GM21526 (cell line): ENCODE results near the gene FBXL17.
"Not testable (repeated sequence)": the region's sequence is repeated elsewhere in the genome, so short reads cannot be mapped to it uniquely, and the experiment has no call there.

Experiments
- ATAC-seq: cut with Tn5 transposase; IDR thresholded peaks from one replicate; pipeline ENCODE4 v1.9.1; 2021; ENCODE audit warnings: moderate library complexity; ENCODE audit not compliant: unreplicated experiment, low FRiP score

The FBXL17 gene

DNA sequence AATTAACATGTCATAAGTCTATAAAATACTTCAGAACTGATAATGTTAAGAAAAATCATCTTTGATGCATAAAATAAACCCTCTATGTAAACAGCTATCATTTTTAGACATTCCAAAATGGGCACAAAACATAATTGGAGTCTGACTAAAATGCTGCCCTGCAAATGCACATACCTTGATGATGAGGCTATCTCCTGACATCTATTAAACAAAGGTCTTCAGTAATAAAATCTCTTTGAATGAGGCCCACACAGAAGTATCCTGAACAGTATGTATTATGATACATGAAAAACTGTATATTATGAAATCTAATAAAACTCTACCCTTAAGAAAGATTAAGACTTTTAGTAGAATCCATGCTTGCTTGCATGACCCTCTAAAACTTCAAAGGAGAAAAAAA is 66.1 kb downstream of the FBXL17 start:
- ATAC-seq = no peak

DNA sequence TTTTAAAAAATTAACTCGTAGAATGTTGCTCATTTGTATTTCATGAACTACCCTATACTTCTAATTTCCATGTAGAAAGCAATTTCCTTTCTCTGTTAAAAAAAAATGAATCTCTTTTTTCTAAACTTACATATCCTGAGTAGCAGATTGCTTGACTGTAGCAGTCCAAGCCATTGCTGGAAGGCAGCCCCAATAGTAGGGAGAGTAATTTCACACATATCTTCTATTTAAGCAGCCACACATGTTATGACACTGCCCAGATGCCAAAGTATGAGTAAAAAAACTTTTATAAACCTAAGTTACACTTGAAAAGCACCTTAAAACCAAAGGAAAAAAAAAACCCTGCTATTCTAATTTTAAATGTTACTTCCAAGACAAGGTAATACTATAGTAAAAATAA is 69.6 kb downstream of the FBXL17 start:
- no peak for ATAC-seq

DNA sequence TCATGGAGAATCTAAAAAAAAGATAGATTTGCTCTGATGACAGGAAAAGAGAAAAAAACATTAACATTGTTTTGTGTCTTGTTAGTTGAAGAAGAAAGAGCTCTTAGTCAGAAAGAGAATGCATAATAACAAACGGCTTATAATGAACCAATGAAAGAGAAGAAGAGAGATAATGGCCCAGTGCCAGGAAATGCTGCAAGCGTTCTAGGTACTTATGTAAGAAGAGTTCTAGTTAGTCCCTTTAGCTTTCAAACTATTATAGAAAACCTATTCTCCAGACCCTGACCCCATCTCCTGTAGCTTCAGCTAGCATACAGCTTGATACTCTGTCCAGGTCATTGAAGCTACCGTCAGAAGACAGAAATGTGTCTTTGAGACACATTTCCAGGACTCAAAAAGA is 70.2 kb downstream of the FBXL17 start:
- no peak for ATAC-seq

DNA sequence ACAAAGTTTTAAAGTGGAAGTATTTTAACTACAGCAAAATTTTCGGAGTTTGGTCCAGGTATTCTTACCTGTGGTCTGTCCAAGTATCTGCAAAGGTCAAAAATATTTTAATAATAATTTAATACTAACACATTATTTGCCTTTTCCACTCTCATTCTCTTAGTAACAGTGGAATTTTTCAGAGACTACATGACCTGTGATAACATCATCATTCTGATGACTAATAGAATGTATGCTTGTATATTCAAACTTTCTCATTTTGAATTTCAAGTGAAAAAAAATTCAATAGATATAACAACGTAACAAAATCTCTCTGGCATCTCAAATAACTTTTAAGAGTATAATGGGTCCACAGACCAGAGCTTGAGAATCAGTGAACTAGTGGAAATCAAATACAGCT is 78.3 kb downstream of the FBXL17 start:
- ATAC-seq = no peak

DNA sequence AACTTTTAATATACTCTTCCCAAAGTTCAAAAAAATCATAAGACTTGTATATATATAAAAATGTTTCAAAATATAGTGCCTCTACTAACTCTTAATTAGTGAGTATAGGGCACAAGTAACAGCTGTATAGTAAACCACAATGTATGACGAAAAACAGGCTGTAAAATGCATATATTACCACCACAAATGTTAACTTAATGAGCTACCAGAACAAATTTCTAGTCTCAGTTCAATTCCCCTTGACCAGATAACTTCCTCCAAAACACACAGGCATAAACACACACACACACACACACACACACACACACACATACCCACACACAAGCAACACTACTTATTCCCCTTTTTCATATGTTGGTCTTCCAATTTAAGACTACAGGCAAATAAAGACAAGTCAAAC is 78.8 kb downstream of the FBXL17 start:
- no peak for ATAC-seq

DNA sequence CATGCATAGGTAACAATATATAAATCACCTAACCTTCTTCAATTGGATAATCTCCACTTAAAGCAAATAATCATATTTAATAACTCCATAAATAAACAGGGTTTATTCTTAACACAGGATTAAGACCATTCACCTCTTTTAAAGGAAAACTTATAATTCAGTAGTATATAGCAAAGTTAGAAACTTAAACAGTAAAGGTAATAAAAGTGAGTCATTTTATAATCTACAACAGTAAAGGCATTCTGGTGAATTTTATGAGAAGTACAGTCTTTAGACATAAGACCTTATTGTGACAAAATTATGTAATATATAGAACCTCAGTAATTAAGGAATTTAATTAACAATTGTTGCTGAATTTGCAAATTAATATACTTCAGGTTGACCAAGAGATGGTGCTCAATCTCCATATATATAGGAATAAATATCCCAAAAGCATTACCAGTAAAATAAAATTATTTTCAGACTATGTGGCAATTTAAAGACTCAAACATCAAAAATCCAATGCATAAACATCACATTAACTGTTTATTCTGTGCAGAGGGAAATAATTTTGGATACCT is 84.8 kb downstream of the FBXL17 start:
- ATAC-seq = no peak

DNA sequence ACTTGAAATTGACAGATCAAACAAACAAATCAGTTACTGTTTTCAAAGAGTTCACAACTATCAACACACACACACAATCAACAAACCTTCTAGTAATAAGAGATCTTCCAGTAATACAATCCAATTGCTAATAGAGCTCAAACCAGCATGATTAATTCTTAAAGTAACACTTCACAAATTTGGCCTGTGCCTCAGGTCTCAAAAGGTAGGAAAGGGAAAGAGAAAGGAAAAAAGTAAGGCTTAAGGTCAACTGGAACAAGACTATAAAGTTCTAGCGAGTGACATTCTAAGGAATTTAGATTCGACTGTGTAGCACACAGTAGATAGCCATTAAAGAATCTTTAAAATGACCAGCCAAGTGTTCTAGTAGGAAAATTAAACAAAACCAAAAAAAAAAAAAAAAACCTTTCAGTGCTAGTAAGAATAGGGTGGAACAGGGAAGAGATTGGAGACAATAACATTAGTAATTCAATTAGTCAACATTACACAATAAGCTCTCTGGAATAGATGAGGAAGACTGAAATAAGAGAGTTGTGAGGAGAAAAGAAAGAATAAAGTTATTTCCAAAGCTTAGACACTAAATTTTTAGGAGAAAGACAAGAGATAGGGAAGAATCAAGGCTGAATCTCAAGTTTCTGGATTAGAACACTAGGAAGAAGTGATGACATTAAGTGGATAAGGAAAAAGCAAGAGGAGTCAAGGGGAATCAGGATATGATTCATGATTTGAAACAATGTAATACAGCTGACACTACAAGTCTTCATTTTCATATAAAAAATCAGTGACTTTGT is 86.1 kb downstream of the FBXL17 start:
- ATAC-seq = no peak

DNA sequence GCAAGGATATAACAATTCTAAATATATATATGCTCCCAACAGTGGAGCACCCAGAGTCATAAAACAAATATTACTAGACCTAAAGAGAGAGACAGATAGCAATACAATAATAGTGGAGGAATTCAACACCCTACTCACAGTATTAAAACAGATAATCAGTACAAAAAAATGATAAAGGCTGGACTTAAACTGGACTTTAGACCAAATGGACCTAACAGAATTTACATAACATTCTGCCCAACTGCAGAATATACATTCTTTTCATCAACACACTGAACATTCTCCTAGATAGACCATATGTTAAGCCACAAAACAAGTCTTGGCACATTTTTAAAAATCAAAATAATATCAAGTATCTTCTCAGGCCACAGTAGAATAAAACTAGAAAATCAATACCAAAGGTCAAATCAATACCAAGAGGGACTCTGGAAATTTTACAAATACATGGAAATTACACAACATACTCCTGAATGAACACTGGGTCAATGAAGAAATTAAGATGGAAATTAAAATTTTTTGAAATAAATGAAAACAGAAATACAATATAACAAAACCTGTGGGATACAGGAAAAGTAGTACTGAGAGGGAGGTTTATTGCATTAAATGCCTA is 100.8 kb downstream of the FBXL17 start:
- no peak for ATAC-seq

DNA sequence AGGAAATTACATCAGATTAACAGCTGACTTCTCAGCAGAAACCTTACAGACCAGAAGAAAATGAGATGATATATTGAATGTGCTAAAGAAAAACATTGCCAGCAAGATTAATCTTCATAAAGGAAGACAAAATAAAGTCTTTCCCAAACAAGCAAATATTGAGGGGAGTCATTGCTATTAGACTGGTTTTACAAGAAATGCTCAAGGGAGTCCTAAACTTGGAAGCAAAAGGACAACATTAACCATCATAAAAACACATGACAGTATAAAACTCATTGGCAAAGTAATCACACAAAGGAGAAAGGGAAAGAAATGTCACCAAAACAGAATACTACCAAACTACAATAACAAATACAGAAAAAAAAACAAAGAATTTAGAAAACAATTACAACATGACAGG is 101.7 kb downstream of the FBXL17 start:
- ATAC-seq = no peak

DNA sequence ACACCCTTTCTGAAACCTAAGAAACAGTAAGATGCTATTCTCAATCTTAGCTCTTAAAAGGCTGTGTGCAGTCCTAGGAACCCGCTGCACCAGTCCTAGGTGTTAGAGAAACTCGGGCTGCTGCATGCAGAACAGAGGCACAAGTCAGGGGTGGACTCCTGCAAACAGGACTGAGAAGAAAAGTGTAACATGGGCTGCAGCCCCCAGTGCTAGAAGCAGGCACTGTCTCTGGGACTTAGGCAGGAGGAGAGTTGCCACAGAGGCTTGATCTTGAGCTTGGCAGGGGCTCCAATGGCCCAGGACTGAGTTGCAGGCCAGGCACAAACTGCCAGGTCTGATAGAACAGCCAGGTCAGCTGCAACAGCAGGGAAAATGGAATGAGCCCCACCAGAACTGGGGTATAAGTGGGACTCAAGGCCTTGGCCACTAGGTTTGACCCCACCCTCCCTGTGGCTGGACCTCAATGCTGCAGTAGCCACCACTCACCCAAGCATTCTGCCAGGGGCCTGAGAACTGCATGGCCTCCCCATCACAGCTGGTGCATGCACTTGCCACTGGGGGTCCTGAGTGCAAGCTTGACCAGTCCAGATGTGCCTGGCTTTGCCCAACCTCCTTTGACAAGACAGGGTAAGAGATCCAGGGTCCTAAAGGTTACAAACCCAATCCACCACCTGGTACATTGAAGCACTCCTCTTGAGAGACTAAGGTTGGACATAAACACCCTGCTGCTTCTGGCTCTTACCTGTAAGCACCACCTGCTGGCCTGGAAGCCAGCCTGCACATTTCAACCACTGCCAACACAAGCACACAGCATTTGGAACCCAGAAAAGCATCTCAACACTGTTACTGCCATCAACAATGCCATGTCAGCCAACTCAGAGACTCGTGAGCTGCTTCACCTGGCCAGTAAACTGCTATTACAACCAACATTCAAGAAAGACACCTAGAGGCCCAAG is 103.3 kb downstream of the FBXL17 start:
- ATAC-seq = no peak

DNA sequence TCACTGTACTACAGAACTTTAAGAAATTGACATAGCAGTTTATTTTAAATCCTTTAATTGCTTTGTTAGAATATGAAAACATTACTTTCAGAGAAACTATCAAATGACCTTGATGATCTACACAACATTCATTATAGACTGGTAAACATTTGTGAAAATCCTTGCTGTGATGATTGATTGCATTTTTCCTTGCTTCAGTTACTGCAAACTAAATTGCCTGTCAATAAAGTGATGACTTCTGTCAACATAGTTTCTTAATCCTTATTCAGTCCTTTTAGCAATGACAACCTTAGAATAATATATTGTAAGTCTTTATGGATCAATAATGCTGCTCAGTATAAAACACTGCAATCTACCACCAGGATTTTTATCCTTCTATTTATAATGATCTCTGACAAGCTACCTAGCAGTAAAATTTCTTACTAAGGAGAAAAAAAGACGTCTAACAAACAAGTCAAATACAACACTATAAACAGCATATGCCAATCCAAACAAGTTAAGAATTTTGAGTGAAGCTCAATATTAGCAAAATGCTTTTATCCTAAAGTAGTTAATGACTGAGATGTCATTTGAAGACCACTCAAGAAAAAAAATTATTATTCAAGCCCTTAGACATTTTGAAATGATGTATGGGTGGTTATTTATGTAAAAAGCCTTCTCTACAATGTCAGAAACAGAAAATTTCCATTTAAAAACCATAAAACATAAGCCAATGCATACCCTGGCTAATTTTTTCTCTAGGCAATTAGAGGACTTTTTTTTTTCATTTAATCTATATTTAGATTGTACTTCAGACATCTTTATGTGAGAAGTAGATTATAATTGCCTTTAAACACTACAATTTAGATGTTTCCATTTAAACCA is 105.5 kb downstream of the FBXL17 start:
- ATAC-seq = no peak

DNA sequence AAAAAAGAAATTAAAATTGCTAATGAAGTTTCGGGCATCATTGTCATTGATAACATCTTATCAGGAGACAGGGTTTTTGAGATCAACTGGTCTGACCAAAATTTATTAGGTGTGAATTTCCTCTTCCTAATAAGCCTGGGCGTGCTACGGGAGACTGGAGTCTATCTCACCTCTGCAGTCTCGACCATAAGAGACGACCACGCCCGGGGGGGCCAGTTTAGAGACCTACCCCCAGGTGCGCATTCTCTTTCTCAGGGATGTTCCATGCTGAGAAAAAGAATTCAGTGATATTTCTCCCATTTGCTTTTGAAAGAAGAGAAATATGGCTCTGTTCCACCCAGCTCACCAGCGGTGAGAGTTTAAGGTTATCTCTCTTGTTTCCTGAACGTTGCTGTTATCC is 107.8 kb downstream of the FBXL17 start:
- ATAC-seq = not testable (repeated sequence)

DNA sequence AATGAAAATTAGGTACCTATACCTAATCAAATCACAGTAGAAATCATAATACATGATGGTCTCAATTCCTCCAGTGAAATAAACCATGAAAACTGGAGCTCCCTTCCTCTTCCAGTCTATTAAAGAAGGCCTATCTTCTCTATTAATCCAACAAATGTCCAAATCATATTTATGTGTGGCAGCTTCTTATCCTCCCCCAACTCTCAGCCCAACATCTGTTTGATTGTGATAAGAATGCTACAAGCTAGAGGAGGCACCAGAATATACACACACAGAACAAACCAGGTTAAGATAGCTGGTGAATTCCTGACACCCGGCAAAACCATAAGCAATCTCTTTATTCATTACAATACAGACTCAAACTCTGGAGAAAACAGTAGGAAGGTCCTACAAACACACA is 110.8 kb downstream of the FBXL17 start:
- no peak for ATAC-seq

DNA sequence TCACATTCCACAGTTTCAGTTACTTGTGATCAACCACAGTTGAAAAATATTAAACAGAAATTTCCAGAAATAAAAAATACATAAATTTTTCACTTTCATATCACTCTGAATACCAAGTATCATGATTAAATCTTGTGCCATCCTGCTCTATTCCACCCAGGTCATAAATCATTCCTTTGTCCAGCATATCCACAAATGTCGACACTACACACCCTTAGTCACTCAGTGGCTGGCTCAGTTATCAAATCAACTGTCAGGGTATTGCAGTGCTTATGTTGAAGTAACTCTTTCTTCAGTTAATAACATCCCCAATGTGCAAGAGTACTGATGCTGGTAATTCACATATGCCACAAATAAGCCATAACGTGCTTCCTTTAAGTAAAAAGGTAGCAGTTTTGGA is 115.7 kb downstream of the FBXL17 start:
- no peak for ATAC-seq

DNA sequence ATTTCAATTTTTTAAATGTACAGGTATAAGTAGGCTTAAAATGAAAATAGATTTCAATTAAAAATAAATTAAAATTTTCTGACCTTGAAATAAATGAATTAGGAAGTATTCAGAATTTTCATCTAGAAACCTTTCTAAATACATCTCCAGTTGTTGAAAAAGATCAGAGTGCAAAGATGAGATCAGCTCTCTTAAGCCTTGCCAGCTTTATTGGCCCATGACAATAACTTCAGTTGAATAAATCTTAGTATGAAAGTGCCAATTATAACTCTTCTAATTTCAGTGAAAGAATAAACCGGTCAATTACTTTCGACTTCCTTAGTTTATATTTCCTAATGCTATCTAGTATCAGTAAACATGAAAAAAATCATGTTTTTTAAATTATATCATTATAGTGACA is 117.4 kb downstream of the FBXL17 start:
- no peak for ATAC-seq

DNA sequence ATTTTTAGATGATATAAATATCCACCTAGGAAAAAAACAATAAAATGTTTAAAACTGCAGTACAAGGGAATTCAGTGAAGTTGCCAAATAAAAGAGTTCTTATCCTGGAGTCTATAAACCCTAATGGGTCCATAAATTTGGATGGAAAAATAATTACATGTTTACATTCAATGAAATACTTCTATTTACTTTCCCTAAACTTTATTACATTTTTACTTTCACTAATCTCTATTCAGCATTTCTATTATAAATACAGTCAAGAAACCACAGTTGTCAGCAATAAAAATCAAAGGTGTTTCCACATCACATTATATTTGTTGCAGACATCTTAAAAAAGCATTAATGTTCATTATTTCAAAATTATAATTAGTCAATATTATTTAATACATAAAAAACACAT is 118.6 kb downstream of the FBXL17 start:
- ATAC-seq = no peak

DNA sequence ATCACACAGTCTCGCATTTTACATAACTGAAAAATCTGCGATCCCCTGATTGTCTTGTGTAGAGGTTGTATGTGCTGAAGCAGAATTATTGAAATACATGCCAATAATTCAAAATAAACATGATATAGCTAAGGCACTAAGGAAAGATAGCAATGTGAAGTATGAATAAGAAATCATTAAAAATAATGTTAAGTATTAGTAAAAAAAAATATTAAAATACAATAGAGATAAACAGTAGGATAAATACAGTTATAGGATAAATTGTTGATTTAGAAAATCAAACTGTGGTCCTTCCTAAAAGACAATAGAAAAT is 121.1 kb downstream of the FBXL17 start:
- no peak for ATAC-seq

DNA sequence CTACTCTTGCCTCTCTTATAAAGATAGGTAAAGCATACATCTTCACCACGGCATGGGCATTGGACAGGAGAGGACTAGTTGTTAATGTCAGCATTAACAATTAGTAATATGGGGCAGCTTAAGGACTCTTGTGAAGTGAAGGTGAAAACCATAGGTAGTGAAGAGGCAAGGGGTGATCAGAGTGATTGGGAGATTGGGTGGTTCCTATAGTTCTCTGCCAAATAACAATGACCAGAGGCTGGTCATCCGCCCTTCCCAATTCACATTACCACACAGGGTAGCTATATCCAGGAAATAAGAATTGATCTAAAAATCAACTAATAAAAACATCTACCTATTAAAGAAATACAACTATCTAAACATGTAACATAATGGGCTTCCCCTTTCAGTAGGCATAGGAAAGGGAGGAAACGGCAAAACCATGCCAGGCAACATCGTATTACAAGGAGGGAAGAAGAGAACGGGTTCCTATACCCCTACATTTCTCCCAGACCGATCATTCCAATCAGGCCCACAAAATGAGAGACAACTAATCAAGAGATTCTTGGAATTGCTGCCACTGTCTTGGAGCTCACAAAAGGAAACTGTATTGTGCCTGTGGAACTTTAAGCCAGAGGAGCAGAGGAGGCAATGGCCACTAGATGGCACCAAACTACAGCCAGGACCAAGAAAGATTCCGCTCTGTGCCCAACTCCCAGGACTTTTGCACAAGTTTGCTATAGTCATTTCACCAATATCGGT is 121.6 kb downstream of the FBXL17 start:
- peak; percentile 94 for ATAC-seq

DNA sequence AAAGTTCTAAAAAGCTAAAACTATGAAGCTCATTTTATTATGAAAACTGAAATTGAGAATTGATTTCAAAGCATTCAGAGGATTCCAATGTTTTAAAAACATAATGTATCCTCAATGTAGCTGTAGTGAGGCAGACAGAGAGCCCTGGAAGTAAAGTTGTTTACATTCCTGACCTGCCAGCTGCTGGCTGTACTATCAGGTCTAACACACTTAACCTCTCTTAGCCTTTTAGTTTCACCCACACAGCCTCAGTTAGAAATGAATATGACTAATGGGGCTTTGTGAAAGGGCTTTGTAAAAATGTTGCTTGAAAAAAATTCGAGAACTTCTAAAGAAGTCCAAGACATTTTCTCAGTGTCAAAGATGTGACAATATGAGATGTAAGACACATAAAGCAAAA is 122.6 kb downstream of the FBXL17 start:
- ATAC-seq = no peak

DNA sequence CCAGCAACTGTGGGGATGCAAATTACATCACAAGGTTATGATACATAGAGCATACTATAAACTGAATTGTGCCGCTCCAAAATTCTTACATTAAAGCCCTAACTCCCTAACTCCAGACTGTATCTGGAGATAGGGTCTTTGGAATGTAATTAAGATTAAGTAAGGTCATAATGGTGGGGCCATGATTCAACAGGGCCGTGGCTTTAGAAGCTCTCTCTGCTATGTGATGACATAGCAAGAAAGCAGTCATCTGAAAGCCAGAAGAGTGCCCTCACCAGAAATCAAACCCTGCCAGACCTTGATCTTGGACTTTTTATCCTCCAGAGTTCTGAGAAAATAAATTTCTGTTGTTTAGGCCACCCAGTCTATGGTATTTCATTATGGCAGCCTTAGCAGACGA is 123.9 kb downstream of the FBXL17 start:
- no peak for ATAC-seq
